Pulmonary artery endothelial cell (primary cell): ENCODE results near the gene CFAP119. TPM values are rescaled to one million over a fixed set of nuclear protein-coding genes. Genes with fewer than 3 reads are reported as not detected.

Experiments
- DNase-seq: peaks from one replicate; pipeline ENCODE4 v3.0.0-alpha.2; 2011; ENCODE audit warnings: low read depth, low spot score
- total RNA-seq: library from RNA; depleted of rRNA; stranded (reverse); fragments of >200 nt; gene quantifications from 2 replicates; pipeline ENCODE4 v1.2.3, GENCODE V29; 2014

The CFAP119 gene
- total RNA-seq, 1 donor from 2014 or later = 1.3 TPM

DNA sequence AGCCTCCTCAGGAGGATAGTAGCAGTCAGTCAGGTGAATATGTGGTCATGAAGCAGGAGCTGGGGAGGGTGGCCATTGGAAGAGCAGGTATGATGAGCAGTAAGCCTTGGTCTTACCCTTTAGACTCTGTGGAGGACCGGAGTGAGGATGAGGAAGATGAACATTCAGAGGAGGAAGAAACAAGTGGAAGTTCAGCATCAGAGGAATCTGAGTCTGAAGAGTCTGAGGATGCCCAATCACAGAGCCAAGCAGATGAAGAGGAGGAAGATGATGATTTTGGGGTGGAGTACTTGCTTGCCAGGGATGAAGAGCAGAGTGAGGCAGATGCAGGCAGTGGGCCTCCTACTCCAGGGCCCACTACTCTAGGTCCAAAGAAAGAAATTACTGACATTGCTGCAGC, 50.1 kb downstream of the CFAP119 start:
- no peak for DNase-seq

DNA sequence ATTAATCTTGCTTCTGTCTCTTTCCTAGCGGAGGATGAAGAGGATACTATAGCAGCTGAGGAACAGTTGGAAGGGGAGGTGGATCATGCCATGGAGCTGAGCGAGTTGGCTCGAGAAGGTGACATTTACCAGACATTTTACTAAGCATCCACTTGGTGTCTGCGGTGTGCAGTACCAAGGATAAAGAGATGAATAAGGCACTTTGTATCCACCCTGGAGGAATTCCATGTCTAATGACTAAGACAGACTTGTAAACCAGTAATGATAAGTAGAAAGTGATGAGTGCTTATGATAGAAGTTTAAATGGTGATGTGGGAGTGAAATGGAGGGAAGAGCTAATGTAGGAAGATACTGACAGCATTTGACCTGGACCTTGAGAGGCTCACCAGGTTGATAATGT, 50.9 kb downstream of the CFAP119 start:
- no peak for DNase-seq

Other genes starting within 250 kb of the CFAP119 start
- gene ZNF768, start 235.5 kb downstream of the CFAP119 start, total RNA-seq = 21.2 and 21.6 TPM in 2 replicates
- 5.7 and 7.0 TPM in 2 replicates for gene ZNF747, start 227.2 kb downstream of the CFAP119 start, total RNA-seq
- 4.3 and 4.5 TPM in 2 replicates for gene ZNF764, start 203.7 kb downstream of the CFAP119 start, total RNA-seq
- gene ZNF688, start 190.3 kb downstream of the CFAP119 start, total RNA-seq = 6.7 and 7.4 TPM in 2 replicates
- 8.0 and 9.4 TPM in 2 replicates for gene ZNF785, start 176.4 kb downstream of the CFAP119 start, total RNA-seq
- gene ZNF689, start 151.7 kb downstream of the CFAP119 start, total RNA-seq = 4.3 and 5.0 TPM in 2 replicates
- 6.7 and 11.1 TPM in 2 replicates for gene PRR14, start 111.1 kb downstream of the CFAP119 start, total RNA-seq
- gene FBRS, start 103.6 kb downstream of the CFAP119 start, total RNA-seq = 12.4 and 14.0 TPM in 2 replicates
- 33.4 and 42.6 TPM in 2 replicates for gene SRCAP, start 62.9 kb downstream of the CFAP119 start, total RNA-seq
- 20.9 and 21.2 TPM in 2 replicates for gene PHKG2, start 13.6 kb downstream of the CFAP119 start, total RNA-seq
- gene RNF40, start 260 bp upstream of the CFAP119 start, total RNA-seq = 63.8 and 99.4 TPM in 2 replicates
- gene ZNF629, start 25.1 kb upstream of the CFAP119 start, total RNA-seq = 6.1 and 7.8 TPM in 2 replicates
- 28.8 and 30.7 TPM in 2 replicates for gene BCL7C, start 132.0 kb upstream of the CFAP119 start, total RNA-seq
- 0.20 and 0.21 TPM in 2 replicates for gene CTF1, start 134.6 kb upstream of the CFAP119 start, total RNA-seq
- gene FBXL19, start 161.5 kb upstream of the CFAP119 start, total RNA-seq = 27.0 and 29.7 TPM in 2 replicates
- 12.4 and 19.5 TPM in 2 replicates for gene ORAI3, start 187.0 kb upstream of the CFAP119 start, total RNA-seq
- gene SETD1A, start 195.7 kb upstream of the CFAP119 start, total RNA-seq = 2.2 and 2.4 TPM in 2 replicates
- 11.3 and 14.9 TPM in 2 replicates for gene HSD3B7, start 223.1 kb upstream of the CFAP119 start, total RNA-seq
- gene STX1B, start 248.6 kb upstream of the CFAP119 start, total RNA-seq = 0.33 and 0.39 TPM in 2 replicates